HepG2 (cell line): ENCODE data around the gene GRB7. TPM values are rescaled to one million over a fixed set of nuclear protein-coding genes. Genes with fewer than 3 reads are reported as not detected.

Experiments used
- ATAC-seq: fragments of 200-7000 bp; cut with Tn5 transposase; 3 replicates; pipeline ENCODE4 v1.9.1; 2020; ENCODE audit warnings: mild to moderate bottlenecking, moderate library complexity
- BruUV-seq: library from RNA; stranded (reverse); fragments of 400-500 nt; replicated peaks from 2 replicates; lab custom pipeline; 2021; lab: Mats Ljungman, UMichigan
- CTCF ChIA-PET: fragments of 300-600 bp; formaldehyde crosslinking; extraction: SDS; loops from one replicate; lab custom pipeline; 2021; ENCODE audit warnings: low total read pairs, inconsistent platforms, low intra/inter-chr PET ratio; lab: Yijun Ruan, JAX
- POLR2A ChIA-PET: fragments of 350-600 bp; sonication (Branson Sonifier 250); formaldehyde crosslinking; loops from one replicate; lab custom pipeline; 2020; ENCODE audit warnings: antibody characterized with exemption, inconsistent platforms; lab: Yijun Ruan, JAX
- DNase-seq: peaks from one replicate; pipeline ENCODE4 v3.0.0-alpha.2; 2015; ENCODE audit warnings: low spot score
- FAIRE-seq: peaks from 3 replicates; lab custom pipeline; 2011; peaks lifted over from hg19 to GRCh38; lab: Jason Lieb, UNC
- H2AFZ ChIP-seq: one replicate; pipeline ENCODE4 v1.6.1; 2011; ENCODE audit warnings: low read length, inconsistent platforms
- H3K27ac ChIP-seq: fragments of 300-600 bp; 3 replicates; pipeline ENCODE4 v1.8.0; 2011; ENCODE audit warnings: mixed run types, mild to moderate bottlenecking, mixed read lengths, low read length, inconsistent platforms; ENCODE audit not compliant: insufficient read depth; ENCODE audit errors: extremely low read length
- H3K27me3 ChIP-seq, 2 experiments: fragments of 200-600 bp in 1 of 2; 2 replicates in 1 of 2; 3 replicates in 1 of 2; pipeline versions ENCODE4 v1.6.0 to v1.8.0; 2011; ENCODE audit warnings: low read length in 2 of 2, mild to moderate bottlenecking in 2 of 2, moderate library complexity in 2 of 2, inconsistent platforms in 1 of 2; ENCODE audit not compliant: insufficient read depth in 2 of 2, control insufficient read depth in 1 of 2
- H3K36me3 ChIP-seq, 2 experiments: fragments of 200-600 bp in 1 of 2; replicated peaks in 1 of 2; 2 replicates in 1 of 2; 3 replicates in 1 of 2; pipeline versions ENCODE4 v1.5.1 to v1.8.0; 2011; ENCODE audit warnings: low read length in 2 of 2, inconsistent platforms in 1 of 2; ENCODE audit not compliant: insufficient read depth in 2 of 2, control insufficient read depth in 1 of 2
- H3K4me1 ChIP-seq: 2 replicates; pipeline ENCODE4 v1.5.1; 2012; ENCODE audit warnings: low read length, inconsistent platforms; ENCODE audit not compliant: insufficient read depth
- H3K4me2 ChIP-seq: 2 replicates; pipeline ENCODE4 v1.6.0; 2011; ENCODE audit warnings: low read depth, low read length, inconsistent platforms
- H3K4me3 ChIP-seq, 3 experiments: fragments of 200-600 bp in 1 of 3; sonication (generic), shearing (Covaris generic) in 1 of 3; replicated peaks in 1 of 3; 2 replicates each; pipeline ENCODE4 v1.5.1; 2011 to 2016; ENCODE audit warnings: low read length in 3 of 3, inconsistent platforms in 2 of 3, low read depth in 2 of 3, mild to moderate bottlenecking in 2 of 3, control low read depth in 1 of 3, mixed read lengths in 1 of 3; ENCODE audit not compliant: insufficient read depth in 1 of 3
- H3K79me2 ChIP-seq: one replicate; pipeline ENCODE4 v1.6.1; 2011; ENCODE audit warnings: low read length, inconsistent platforms; ENCODE audit not compliant: insufficient read depth
- H3K9ac ChIP-seq: 2 replicates; pipeline ENCODE4 v1.6.0; 2011; ENCODE audit warnings: mild to moderate bottlenecking, low read depth, low read length, inconsistent platforms; ENCODE audit not compliant: insufficient read depth
- H3K9me3 ChIP-seq: 2 replicates; pipeline ENCODE4 v1.5.1; 2012; ENCODE audit warnings: mild to moderate bottlenecking, low read length
- H4K20me1 ChIP-seq: 2 replicates; pipeline ENCODE4 v1.6.0; 2011; ENCODE audit warnings: inconsistent platforms, mild to moderate bottlenecking, low read length, moderate library complexity; ENCODE audit not compliant: insufficient read depth
- ATRX ChIP-seq: sonication (generic); formaldehyde crosslinking; IDR thresholded peaks from 2 replicates; pipeline ENCODE4 v1.4.0; 2020; ENCODE audit warnings: missing genetic modification reagents, borderline replicate concordance
- HDAC1 ChIP-seq: sonication (generic); formaldehyde crosslinking; IDR thresholded peaks from 2 replicates; pipeline ENCODE4 v1.5.1; 2020; ENCODE audit warnings: mild to moderate bottlenecking, missing genetic modification reagents
- HDAC6 ChIP-seq: fragments of 200-600 bp; sonication (generic); IDR thresholded peaks from 2 replicates; pipeline ENCODE4 v1.7.0; 2017; ENCODE audit warnings: mild to moderate bottlenecking, antibody characterized with exemption, low read length, low read depth
- KDM5B ChIP-seq: sonication (generic); formaldehyde crosslinking; IDR thresholded peaks from 2 replicates; pipeline ENCODE4 v1.4.0; 2020; ENCODE audit warnings: missing genetic modification reagents, mild to moderate bottlenecking, borderline replicate concordance
- MAFF ChIP-seq: IDR thresholded peaks from 2 replicates; pipeline ENCODE4 v1.6.1; 2011; ENCODE audit warnings: low read depth, low read length, improper control_type of control experiment
- NR2F1 ChIP-seq, 2 experiments: fragments of 450-650 bp in 1 of 2; formaldehyde crosslinking in 1 of 2; IDR thresholded peaks; 2 replicates each; pipeline versions ENCODE4 v1.5.0 to v1.6.1; 2016 to 2020; ENCODE audit warnings: mild to moderate bottlenecking in 1 of 2, missing compliant biosample characterization in 1 of 2, missing genetic modification reagents in 1 of 2, moderate library complexity in 1 of 2
- RARA ChIP-seq: IDR thresholded peaks from 2 replicates; pipeline ENCODE4 v1.6.1; 2016; ENCODE audit warnings: missing genetic modification reagents, missing compliant biosample characterization
- ZBTB7B ChIP-seq: sonication (generic); formaldehyde crosslinking; IDR thresholded peaks from 2 replicates; pipeline ENCODE4 v1.4.0; 2020; ENCODE audit warnings: missing genetic modification reagents
- ZNF230 ChIP-seq: sonication (generic); formaldehyde crosslinking; IDR thresholded peaks from 2 replicates; pipeline ENCODE4 v1.4.0; 2020; ENCODE audit warnings: mild to moderate bottlenecking, missing genetic modification reagents
- ZNF556 ChIP-seq: sonication (generic); formaldehyde crosslinking; IDR thresholded peaks from 2 replicates; pipeline ENCODE4 v1.4.0; 2020; ENCODE audit warnings: mild to moderate bottlenecking, missing genetic modification reagents, borderline replicate concordance
- ZNF678 ChIP-seq: sonication (generic); formaldehyde crosslinking; IDR thresholded peaks from 2 replicates; pipeline ENCODE4 v1.4.0; 2020; ENCODE audit warnings: mild to moderate bottlenecking, missing genetic modification reagents
- WGBS: methylation state at CpG from one replicate; pipeline ENCODE4 v1.1.6; 2017; ENCODE audit warnings: low lambda C conversion rate; 5-methylcytosine and 5-hydroxymethylcytosine counted together
- in situ Hi-C: cut with HindIII; loops from 2 replicates; pipeline ENCODE4 v1.10.0; 2017; ENCODE audit warnings: low pct_unique_long_range_greater_than_20kb; ENCODE audit not compliant: extremely low pct_ligation_motif_present
- intact Hi-C: fragments of 100-400 bp; cut with micrococcal nuclease; formaldehyde crosslinking; loops from one replicate; pipeline ENCODE4 v1.10.0; 2022; ENCODE audit not compliant: unreplicated experiment
- polyA plus RNA-seq, 8 experiments: library from polyadenylated mRNA; depleted of rRNA in 3 of 8; stranded (reverse) in 7 of 8; unstranded in 1 of 8; fragments of >200 nt; fragmentation: Illumina TruSeq in 4 of 8; extraction: Trizol in 4 of 8; gene quantifications; 2 replicates each; pipeline versions ENCODE4 v1.2.1 to v1.2.3, GENCODE V29; 2011 to 2016; ENCODE audit warnings: low read depth in 4 of 8, missing spikeins in 1 of 8, mixed read lengths in 1 of 8; ENCODE audit not compliant: insufficient read depth in 1 of 8
- total RNA-seq, 5 experiments: library from RNA; depleted of rRNA; stranded (reverse); fragments of >200 nt; fragmentation: Illumina TruSeq; extraction: Trizol; gene quantifications; 2 replicates each; pipeline ENCODE4 v1.2.3, GENCODE V29; 2016; ENCODE audit warnings: low read depth in 1 of 5
- TF ChIP-seq, protein P1 (sequence below): sonication (generic); formaldehyde crosslinking; IDR thresholded peaks from 2 replicates; pipeline ENCODE4 v1.4.0; 2020; ENCODE audit warnings: missing genetic modification reagents
- TF ChIP-seq, protein P2 (sequence below): sonication (generic); formaldehyde crosslinking; IDR thresholded peaks from 2 replicates; pipeline ENCODE4 v1.5.1; 2020; ENCODE audit warnings: mild to moderate bottlenecking, missing genetic modification reagents, borderline replicate concordance
- TF ChIP-seq, protein P3 (sequence below): sonication (generic); formaldehyde crosslinking; IDR thresholded peaks from 2 replicates; pipeline ENCODE4 v1.5.1; 2020; ENCODE audit warnings: mild to moderate bottlenecking, missing genetic modification reagents, moderate library complexity

GRB7 gene
- total and polyA plus RNA-seq, 2 of the 13 experiments (the other 11 are each of a cell fraction or from before 2014, with no cell fraction given), result 60.2 to 77.7 TPM

DNA sequence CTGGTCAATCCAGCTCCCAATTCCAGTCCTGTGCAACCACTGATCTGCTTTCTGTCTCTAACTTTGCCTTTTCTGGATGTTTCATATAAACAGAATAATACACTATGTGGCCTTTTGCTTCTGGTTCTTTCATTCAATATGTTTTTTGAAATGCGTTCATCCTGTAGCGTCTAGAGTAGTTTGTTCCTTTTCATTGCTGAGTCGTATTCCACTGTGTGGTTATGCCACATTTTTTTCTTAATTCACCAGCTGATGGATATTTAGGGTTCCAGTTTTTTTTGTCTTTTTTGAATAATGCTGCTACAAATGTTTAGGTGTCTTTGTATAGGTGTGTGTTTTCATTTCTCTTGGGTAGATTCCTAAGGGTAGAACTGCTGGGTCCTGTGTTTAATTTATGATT lies 5.2 kb upstream of the GRB7 start:
- 80% methylated on average over 3 of the region's 3 CpGs for WGBS
- no TSS peak for BruUV-seq
- H3K4me3 ChIP-seq, result no peak overlapping the region
- no peaks in the 10 kb centered on the region for H3K9me3 ChIP-seq
- ATAC-seq, result no peak
- H2AFZ ChIP-seq, result no peak overlapping the region
- POLR2A ChIA-PET, result interaction anchor here (1.4 to 1.7 kb wide), 2 partner anchors 18 to 37 kb away, joined by 4 to 5 read pairs; no protein-coding TSS in a partner anchor
- peaks cover 4% of the 10 kb centered on the region for H3K79me2 ChIP-seq
- DNase-seq, result no peak
- peaks cover 39% of the 10 kb centered on the region for H3K4me1 ChIP-seq
- CTCF ChIA-PET, result no interaction called here
- intact Hi-C loops, result loop anchor here (10.0 kb wide), 1 partner anchor 268 kb away; the partner anchor contains the start of gene CDK12
- in situ Hi-C loops, result no loop called here
- H3K36me3 ChIP-seq, result peaks cover 8 to 17% of the 10 kb centered on the region in 2 experiments; a peak in 4 of 5 replicates
- no peak overlapping the region for H3K4me2 ChIP-seq
- no peak overlapping the region for H3K9ac ChIP-seq
- H3K27me3 ChIP-seq, result no peaks in the 10 kb centered on the region; a peak in 1 of 5 replicates
- no peak for FAIRE-seq
- no peak overlapping the region for H3K27ac ChIP-seq
- H4K20me1 ChIP-seq, result no peaks in the 10 kb centered on the region
- no peak for TF ChIP-seq HDAC6
- no peak for TF ChIP-seq MAFF
- TF ChIP-seq, protein P1, sequence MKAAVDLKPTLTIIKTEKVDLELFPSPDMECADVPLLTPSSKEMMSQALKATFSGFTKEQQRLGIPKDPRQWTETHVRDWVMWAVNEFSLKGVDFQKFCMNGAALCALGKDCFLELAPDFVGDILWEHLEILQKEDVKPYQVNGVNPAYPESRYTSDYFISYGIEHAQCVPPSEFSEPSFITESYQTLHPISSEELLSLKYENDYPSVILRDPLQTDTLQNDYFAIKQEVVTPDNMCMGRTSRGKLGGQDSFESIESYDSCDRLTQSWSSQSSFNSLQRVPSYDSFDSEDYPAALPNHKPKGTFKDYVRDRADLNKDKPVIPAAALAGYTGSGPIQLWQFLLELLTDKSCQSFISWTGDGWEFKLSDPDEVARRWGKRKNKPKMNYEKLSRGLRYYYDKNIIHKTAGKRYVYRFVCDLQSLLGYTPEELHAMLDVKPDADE (CRISPR knock-in tag), result no peak
- no peak for TF ChIP-seq NR2F1 (CRISPR knock-in tag; IDR thresholded peaks at IDR 0.05)
- no peak for TF ChIP-seq ATRX (CRISPR knock-in tag)
- TF ChIP-seq KDM5B (CRISPR knock-in tag), result no peak
- TF ChIP-seq, protein P2, sequence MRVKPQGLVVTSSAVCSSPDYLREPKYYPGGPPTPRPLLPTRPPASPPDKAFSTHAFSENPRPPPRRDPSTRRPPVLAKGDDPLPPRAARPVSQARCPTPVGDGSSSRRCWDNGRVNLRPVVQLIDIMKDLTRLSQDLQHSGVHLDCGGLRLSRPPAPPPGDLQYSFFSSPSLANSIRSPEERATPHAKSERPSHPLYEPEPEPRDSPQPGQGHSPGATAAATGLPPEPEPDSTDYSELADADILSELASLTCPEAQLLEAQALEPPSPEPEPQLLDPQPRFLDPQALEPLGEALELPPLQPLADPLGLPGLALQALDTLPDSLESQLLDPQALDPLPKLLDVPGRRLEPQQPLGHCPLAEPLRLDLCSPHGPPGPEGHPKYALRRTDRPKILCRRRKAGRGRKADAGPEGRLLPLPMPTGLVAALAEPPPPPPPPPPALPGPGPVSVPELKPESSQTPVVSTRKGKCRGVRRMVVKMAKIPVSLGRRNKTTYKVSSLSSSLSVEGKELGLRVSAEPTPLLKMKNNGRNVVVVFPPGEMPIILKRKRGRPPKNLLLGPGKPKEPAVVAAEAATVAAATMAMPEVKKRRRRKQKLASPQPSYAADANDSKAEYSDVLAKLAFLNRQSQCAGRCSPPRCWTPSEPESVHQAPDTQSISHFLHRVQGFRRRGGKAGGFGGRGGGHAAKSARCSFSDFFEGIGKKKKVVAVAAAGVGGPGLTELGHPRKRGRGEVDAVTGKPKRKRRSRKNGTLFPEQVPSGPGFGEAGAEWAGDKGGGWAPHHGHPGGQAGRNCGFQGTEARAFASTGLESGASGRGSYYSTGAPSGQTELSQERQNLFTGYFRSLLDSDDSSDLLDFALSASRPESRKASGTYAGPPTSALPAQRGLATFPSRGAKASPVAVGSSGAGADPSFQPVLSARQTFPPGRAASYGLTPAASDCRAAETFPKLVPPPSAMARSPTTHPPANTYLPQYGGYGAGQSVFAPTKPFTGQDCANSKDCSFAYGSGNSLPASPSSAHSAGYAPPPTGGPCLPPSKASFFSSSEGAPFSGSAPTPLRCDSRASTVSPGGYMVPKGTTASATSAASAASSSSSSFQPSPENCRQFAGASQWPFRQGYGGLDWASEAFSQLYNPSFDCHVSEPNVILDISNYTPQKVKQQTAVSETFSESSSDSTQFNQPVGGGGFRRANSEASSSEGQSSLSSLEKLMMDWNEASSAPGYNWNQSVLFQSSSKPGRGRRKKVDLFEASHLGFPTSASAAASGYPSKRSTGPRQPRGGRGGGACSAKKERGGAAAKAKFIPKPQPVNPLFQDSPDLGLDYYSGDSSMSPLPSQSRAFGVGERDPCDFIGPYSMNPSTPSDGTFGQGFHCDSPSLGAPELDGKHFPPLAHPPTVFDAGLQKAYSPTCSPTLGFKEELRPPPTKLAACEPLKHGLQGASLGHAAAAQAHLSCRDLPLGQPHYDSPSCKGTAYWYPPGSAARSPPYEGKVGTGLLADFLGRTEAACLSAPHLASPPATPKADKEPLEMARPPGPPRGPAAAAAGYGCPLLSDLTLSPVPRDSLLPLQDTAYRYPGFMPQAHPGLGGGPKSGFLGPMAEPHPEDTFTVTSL, result no peak
- no peak for TF ChIP-seq ZNF230 (CRISPR knock-in tag)
- TF ChIP-seq ZNF556 (CRISPR knock-in tag), result no peak
- TF ChIP-seq RARA (CRISPR knock-in tag), result no peak
- TF ChIP-seq ZNF678 (CRISPR knock-in tag), result no peak
- TF ChIP-seq ZBTB7B (CRISPR knock-in tag), result no peak
- TF ChIP-seq HDAC1 (CRISPR knock-in tag), result no peak
- TF ChIP-seq, protein P3, sequence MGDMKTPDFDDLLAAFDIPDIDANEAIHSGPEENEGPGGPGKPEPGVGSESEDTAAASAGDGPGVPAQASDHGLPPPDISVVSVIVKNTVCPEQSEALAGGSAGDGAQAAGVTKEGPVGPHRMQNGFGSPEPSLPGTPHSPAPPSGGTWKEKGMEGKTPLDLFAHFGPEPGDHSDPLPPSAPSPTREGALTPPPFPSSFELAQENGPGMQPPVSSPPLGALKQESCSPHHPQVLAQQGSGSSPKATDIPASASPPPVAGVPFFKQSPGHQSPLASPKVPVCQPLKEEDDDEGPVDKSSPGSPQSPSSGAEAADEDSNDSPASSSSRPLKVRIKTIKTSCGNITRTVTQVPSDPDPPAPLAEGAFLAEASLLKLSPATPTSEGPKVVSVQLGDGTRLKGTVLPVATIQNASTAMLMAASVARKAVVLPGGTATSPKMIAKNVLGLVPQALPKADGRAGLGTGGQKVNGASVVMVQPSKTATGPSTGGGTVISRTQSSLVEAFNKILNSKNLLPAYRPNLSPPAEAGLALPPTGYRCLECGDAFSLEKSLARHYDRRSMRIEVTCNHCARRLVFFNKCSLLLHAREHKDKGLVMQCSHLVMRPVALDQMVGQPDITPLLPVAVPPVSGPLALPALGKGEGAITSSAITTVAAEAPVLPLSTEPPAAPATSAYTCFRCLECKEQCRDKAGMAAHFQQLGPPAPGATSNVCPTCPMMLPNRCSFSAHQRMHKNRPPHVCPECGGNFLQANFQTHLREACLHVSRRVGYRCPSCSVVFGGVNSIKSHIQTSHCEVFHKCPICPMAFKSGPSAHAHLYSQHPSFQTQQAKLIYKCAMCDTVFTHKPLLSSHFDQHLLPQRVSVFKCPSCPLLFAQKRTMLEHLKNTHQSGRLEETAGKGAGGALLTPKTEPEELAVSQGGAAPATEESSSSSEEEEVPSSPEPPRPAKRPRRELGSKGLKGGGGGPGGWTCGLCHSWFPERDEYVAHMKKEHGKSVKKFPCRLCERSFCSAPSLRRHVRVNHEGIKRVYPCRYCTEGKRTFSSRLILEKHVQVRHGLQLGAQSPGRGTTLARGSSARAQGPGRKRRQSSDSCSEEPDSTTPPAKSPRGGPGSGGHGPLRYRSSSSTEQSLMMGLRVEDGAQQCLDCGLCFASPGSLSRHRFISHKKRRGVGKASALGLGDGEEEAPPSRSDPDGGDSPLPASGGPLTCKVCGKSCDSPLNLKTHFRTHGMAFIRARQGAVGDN (CRISPR knock-in tag), result no peak
